GM19025 (cell line): ENCODE data around the gene SLC35B2.

Experiments
- ATAC-seq: cut with Tn5 transposase; IDR thresholded peaks from one replicate; pipeline ENCODE4 v1.9.1; 2021; ENCODE audit warnings: mild to moderate bottlenecking, low read depth, moderate library complexity; ENCODE audit not compliant: unreplicated experiment

The SLC35B2 gene, protein sequence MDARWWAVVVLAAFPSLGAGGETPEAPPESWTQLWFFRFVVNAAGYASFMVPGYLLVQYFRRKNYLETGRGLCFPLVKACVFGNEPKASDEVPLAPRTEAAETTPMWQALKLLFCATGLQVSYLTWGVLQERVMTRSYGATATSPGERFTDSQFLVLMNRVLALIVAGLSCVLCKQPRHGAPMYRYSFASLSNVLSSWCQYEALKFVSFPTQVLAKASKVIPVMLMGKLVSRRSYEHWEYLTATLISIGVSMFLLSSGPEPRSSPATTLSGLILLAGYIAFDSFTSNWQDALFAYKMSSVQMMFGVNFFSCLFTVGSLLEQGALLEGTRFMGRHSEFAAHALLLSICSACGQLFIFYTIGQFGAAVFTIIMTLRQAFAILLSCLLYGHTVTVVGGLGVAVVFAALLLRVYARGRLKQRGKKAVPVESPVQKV

DNA sequence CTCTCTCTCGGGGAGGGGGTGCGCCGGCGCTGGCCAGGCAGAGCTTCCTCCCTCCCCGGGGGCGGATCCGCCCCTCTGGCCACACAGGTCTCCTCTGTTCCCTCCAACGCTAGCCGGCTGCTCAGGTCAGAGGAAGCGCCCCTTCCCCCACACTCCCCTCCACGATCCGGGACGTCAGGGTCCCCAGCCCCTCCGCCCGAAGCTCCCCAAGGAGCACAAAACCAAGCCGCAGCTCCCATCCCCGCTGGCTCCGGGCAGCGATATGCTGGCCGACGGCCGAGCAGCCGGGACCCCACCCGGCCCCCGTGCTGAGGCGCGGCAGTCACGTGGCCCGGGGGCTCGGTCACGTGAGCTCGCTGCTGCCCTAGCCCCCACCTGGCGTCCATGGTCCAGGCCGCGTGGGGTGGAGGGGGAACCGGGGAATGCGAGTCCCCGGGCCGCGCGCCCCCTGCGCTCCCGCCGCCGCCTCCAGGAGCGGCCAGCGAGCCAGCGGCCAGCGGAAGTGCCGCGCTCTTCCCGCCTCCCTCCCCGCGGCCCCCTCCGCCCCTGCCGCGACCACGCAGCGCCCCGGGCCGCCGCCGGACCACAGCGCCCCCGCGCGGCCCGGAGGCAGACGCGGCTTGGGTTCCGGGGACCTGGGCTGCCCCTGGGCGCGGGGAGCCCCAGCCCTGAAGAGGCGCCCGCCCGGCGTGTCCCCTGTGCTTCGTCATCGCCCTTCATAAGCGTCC lies at the start of gene SLC35B2:
TSS of gene SLC35B2 (minus strand) at position 504 of the 728 bp plus-strand sequence. CDS start at position 386, 118 bp downstream.
- ATAC-seq = peak; percentile 55

DNA sequence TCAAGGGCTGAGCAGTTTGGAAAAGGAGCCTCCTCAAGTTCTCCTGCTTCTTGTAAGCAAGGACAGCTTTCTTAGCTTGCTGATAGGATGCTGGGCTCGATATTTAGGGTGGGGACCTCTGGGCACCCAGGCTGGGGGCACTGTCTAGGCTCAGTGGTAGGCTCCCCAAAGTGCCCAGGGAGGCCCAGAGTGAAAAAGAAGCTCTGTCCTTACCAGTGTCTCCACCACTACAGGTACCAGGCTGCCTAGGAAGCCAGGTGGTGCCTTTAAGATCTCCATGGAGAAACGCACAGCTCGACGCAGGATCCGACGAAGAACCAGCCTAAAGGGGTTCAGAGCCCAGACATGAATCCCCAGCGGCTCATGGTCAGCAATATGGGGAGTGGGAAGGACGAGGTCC lies 49.4 kb upstream of the SLC35B2 start:
- no peak for ATAC-seq

GRCh38 chr6:44305200-44305725 lies 47.9 kb upstream of the SLC35B2 start:
- ATAC-seq = no peak

DNA sequence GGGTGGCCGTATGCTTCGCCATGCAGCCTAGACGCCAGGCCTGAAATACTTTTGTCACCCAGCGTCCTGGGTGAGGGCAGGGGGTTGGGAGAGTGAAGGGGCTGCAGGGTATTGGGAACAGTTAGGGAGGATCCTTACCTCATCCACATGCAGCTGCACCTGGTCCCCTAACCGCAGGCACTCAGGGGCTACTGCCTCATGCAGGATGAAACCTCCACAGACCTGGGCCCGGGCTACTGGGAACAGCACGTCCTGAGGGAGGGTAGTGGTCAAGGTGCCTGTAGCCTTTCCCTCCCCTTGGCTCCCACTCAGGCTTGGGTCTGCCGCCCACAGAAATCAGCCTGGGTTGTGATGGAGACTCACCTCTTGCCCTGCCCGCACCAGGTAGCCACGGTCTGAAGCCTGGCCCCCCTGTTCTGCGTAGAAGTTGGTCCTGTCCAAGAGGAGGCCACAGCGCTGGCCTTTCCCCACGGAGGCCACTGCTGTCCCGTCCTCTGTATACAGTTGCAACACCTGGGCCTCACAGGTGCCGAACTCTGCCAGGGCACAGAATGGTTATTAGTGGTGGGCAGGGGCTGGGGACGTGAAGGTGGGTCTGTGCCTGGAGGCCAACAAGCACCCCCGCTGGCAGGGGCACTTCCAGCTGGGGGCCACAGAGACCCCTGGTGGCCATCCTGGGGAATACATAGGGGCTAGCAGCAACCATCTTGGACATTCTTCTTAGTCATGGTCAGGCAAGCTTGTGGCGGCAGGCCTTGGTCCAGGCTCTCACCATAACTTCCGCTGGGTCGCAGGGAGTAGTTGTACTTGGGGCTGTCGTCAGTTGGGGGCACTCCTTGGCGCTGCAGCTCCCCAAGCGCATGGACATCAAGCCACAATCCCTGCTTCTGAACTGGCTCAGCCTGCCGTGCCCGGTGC lies 47.2 kb upstream of the SLC35B2 start:
- ATAC-seq = no peak

DNA sequence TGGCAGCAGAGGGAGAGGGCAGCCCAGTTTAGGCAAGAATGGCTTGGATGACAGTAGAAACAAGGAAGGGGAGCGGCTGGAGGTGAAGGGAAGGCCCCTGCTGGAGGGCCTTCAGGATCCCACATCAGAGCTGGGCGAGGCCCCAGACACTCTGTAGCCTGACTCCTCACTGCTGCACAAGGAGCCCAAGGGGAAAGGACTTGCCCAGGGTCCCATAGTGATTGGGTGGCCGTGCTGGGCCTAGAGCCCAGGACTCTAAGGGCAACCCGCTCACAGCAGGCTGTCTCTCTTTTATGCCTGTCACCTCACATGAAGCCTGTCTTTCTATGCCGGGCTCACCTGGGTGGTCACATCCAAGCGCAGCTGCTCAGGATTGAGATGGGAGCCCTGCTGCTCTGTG lies 46.5 kb upstream of the SLC35B2 start:
- ATAC-seq = no peak

GRCh38 chr6:44302856-44303255 lies 45.5 kb upstream of the SLC35B2 start:
- ATAC-seq = no peak

GRCh38 chr6:44301782-44302564 lies 44.6 kb upstream of the SLC35B2 start:
- ATAC-seq = no peak

GRCh38 chr6:44301106-44301505 lies 43.8 kb upstream of the SLC35B2 start:
- no peak for ATAC-seq

DNA sequence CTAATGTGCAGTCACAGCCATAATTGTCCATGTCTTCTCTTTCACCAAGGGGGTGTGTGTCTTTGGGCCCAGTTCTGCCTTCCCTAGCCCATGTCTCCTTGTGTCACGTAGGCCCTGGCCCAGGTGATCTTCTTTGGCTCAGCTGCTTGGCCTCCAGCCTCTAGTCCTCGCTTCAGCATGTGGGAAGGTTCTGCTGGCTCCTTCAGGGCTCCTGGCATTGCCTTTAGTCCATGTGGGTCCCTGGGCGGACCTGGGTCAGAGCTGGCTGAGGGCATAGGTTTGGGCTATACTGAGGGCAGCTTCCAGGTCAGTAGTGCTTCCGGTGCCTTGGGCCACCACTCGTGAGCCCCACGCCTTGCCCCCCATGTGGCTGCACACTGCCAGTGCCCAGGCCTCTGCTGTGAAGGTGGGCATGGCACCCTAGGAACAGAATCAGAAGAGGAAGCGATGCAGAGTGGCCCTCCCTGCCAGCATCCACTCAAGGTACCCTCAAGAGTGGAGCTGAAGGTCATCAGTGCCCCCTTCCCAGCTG lies 43.0 kb upstream of the SLC35B2 start:
- no peak for ATAC-seq

DNA sequence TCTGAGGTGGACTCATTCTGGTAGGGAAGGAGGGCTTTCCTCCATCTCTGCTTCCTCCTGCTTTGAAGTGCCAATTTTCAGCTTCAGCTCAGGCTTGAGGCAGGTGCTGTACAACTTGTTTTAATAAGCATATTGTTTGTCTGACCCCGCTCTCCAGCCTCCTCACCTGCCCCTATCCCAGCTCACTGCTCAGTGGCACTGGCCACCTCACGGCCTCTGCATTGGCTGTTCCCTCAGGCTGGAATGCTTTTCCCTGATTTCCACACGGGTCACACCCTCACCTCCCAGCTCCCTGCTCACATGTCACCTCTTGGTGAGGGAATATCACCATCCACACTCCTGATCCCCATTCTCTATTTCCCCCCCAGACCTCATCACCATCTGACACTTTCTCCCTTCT lies 41.5 kb upstream of the SLC35B2 start:
- no peak for ATAC-seq

- ATAC-seq = no peak
These were observed 40.9 kb upstream of the SLC35B2 start for GRCh38 chr6:44298055-44298803.

DNA sequence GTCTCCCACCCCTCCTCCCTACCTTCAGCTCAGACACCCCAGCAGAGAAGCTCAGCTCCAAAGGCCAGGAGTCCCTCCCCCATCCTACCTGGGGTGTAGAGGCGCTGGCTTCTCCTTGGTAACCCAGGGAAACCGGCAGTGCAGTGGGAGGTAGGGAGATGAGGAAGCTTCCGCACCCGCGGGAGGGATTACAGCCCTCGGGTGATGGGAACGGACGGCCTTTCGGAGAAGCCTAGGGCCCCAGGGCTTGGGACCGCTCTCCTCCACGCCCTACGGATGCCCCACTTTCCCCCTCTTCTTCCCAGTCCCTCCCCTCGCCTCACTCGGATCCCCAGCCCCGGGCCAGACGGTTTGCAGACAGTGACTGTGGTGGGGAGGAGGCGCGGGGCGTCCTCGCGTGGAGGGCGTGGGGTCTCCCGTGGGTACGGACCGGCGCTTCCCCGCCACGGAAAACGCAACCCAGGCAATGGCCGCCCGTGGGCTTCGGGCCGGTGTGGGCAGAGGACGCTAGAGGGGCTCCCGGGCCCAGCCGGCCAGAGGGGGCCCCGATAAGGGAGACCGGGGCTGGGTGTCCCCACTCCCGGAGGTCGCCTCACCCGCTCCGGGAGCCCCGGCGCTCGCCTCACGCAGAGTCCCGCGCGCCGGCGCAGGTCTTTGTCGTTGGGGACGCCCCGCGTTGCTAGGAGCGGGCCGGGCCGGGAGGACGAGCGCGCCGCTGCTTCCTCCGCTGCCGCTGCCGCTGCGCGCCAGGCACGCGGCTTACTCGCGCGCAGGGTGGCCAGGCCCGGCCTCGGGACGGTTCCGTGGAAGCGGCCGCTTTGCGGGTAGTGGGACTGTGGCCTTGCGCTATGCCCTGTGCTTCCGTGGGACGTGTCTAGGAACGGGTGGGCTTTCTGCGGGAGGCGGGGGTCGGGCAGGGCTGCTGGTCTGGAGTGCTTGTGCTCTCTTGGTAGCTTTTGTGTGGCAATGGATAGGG lies 40.0 kb upstream of the SLC35B2 start:
- ATAC-seq = no peak

- ATAC-seq = no peak
These were observed 37.8 kb upstream of the SLC35B2 start for GRCh38 chr6:44294832-44295791.

GRCh38 chr6:44292661-44293365 lies 35.5 kb upstream of the SLC35B2 start:
- ATAC-seq = no peak

DNA sequence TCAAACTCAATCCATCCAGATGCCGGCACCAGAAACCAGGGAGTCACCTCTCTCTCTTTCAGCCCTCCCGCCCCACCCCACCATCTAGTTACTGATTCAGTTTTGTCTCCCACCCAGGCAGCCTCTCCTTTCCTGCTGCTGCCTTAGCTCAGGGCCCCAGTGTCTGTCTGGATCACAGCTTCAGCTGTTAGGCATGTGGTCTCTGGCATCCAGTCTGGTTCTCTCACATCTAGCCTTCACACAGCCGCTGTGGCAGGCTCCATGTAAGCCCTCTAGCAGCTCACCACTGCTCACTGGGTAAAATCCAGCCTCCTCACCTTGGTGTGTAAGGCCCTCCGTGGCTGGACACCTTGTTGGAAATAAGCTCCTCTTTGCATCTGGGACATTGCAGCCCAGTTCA lies 34.5 kb upstream of the SLC35B2 start:
- ATAC-seq = no peak

DNA sequence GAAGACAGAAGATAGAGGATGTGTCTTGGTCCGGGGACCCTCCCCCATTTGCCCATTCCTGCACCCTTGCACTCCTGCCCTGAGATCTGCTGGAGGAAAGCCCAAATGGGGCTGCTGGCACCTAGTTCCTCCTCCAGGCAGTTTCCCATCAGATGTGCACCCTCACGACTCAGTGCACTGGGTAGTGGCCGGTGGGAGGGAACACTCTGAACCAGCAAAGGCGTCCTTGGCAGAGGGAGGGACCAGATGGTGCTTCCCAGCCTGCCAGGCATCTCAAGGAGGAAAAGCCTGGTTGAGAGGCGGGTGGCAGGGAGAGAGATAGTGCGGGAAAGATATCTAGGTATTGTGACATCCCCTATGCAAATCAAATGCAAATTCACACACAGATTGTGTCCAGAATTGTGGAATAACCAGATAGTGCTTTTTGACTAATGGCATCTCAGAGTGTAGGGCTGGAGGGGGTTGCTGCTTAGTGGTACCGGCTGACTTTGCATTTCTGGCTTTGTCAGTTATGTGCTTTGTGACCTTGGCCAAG lies 32.5 kb upstream of the SLC35B2 start:
- no peak for ATAC-seq
